Mesendoderm (in vitro differentiated cells): Measurements from ENCODE around the gene FABP1. TPM values are rescaled to one million over a fixed set of nuclear protein-coding genes. Genes with fewer than 3 reads are reported as not detected.

ENCODE experiments used
- small RNA-seq: library from polyadenylated mRNA; stranded (forward); fragments of <200 nt; extraction: miRNeasy Mini kit (QIAGEN cat#:217004); gene quantifications from one replicate; pipeline ENCODE3, GENCODE V24; 2013; ENCODE audit not compliant: insufficient read depth

The FABP1 gene

Small RNAs within 50 kb of the gene (small RNA-seq; reads per million reads assigned to genes)
- gene MIR4780, result not detected
